Upper lobe of left lung (tissue), 4 donors: ENCODE results near the gene IFT57.

Experiments used
- CTCF ChIP-seq, 6 experiments: fragments of 450-650 bp in 4 of 6; fragments of 200-600 bp in 2 of 6; sonication (generic) in 2 of 6; IDR thresholded peaks; one replicate each; pipeline ENCODE4 v1.5.1; 2016 to 2019; ENCODE audit warnings: antibody characterized with exemption in 6 of 6
- POLR2AphosphoS5 ChIP-seq, 2 donors: sonication (generic); formaldehyde crosslinking; IDR thresholded peaks; one replicate each; pipeline ENCODE4 v1.5.1; 2017; ENCODE audit warnings: antibody characterized with exemption in 2 of 2

- TF ChIP-seq POLR2AphosphoS5 (IDR thresholded peaks at IDR 0.05) (no peak), CTCF (IDR thresholded peaks at IDR 0.05) (no peak)
Observed at GRCh38 chr3:108122276-108122675, 99.9 kb downstream of the IFT57 start.
